Mucosa of stomach (tissue), 1 donor: ENCODE measurements around the gene PER1.

ENCODE experiments used
- H3K27me3 ChIP-seq: one replicate; pipeline ENCODE4 v1.7.0; 2013; ENCODE audit warnings: mild to moderate bottlenecking, low read length; ENCODE audit not compliant: control insufficient read depth, insufficient read depth
- H3K36me3 ChIP-seq: one replicate; pipeline ENCODE4 v1.7.0; 2013; ENCODE audit warnings: low read length; ENCODE audit not compliant: control insufficient read depth, insufficient read depth
- H3K4me1 ChIP-seq: one replicate; pipeline ENCODE4 v1.7.0; 2013; ENCODE audit warnings: mild to moderate bottlenecking, low read length; ENCODE audit not compliant: control insufficient read depth, insufficient read depth
- H3K4me3 ChIP-seq: one replicate; pipeline ENCODE4 v1.7.0; 2013; ENCODE audit warnings: low read length
- H3K9ac ChIP-seq: one replicate; pipeline ENCODE4 v1.7.0; 2013; ENCODE audit warnings: mild to moderate bottlenecking, low read length, moderate library complexity
- H3K9me3 ChIP-seq: one replicate; pipeline ENCODE4 v1.7.0; 2013; ENCODE audit warnings: mild to moderate bottlenecking, low read length, moderate library complexity; ENCODE audit not compliant: control insufficient read depth
- donor health status: Pancreatic carcinoma.

Gene PER1

DNA sequence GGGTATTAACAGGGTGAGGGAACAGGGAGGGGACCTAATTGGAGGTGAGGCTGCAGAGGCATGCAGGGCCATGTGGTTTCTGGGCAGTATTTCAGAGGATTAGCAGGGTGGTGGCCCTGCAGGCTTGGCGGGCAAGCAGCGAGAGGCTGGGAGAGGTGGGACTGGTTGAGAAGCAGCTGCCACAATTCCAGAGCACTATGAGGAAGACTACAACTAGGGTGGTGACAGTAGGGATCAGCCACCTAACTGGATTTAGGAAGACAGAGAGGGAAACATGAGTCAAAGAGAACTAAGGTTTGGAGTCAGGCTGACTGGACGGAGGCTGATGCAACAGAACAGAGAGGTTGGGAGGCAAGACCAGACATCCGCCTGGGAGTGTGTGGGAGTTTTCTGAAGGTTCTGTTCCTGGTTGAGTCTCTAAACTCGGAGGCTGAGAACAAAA, 46.2 kb downstream of the PER1 start:
- Histone ChIP-seq H3K9me3 (no peaks in the 10 kb centered on the region), H3K27me3 (peaks cover 18% of the 10 kb centered on the region), H3K9ac (no peak overlapping the region), H3K4me1 (peaks cover 20% of the 10 kb centered on the region), H3K4me3 (no peak overlapping the region), H3K36me3 (no peaks in the 10 kb centered on the region)

DNA sequence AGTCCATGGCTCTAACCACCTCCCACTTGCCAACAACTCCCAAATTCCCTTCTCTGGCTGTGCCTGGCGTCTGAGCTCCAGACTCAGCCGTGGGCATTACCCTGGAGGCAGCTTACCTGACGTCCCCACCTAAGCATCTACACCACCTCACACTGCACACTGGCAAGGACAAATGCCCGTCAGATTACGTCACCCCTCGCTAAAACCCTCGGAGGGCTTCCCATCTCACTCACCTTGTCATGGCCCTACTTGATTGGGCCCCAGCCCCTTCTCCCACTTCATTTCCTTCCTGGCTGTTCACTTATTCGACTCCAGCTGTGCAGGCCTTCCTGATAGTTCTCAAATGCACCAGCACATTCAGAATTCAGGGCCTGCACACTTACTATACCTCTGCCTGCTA, 47.3 kb downstream of the PER1 start:
- no peaks in the 10 kb centered on the region for H3K9me3 ChIP-seq
- no peaks in the 10 kb centered on the region for H3K36me3 ChIP-seq
- no peak overlapping the region for H3K9ac ChIP-seq
- peaks cover 14% of the 10 kb centered on the region for H3K4me1 ChIP-seq
- peaks cover 7% of the 10 kb centered on the region for H3K27me3 ChIP-seq
- no peak overlapping the region for H3K4me3 ChIP-seq

- H3K36me3 ChIP-seq: no peaks in the 10 kb centered on the region
- H3K4me3 ChIP-seq: no peak overlapping the region
- H3K9me3 ChIP-seq: no peaks in the 10 kb centered on the region
- no peaks in the 10 kb centered on the region for H3K27me3 ChIP-seq
- no peak overlapping the region for H3K9ac ChIP-seq
- peaks cover 12% of the 10 kb centered on the region for H3K4me1 ChIP-seq
Observed at GRCh38 chr17:8103549-8103948, 48.7 kb downstream of the PER1 start.

GRCh38 chr17:8101721-8102120, 50.5 kb downstream of the PER1 start:
- Histone ChIP-seq H3K4me3 (no peak overlapping the region), H3K9ac (no peak overlapping the region), H3K27me3 (no peaks in the 10 kb centered on the region), H3K4me1 (peaks cover 12% of the 10 kb centered on the region), H3K9me3 (no peaks in the 10 kb centered on the region), H3K36me3 (no peaks in the 10 kb centered on the region)

DNA sequence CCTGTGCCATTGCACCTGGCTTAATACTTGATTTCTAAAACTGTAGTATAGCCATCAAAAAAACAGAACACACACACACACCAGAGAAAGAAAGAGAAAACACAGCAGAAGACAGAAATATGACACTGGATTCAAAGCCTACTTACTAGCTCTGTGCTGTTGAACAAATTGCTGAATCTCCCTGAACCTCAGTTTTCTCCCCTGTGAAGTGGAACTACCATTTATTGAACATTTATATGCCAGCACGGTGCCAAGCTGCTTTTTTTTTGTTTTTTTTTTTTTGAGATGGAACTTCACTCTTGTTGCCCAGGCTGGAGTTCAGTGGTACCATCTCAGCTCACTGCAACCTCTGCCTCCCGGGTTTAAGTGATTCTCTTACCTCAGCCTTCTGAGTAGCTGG, 51.4 kb downstream of the PER1 start:
- Histone ChIP-seq H3K36me3 (no peaks in the 10 kb centered on the region), H3K4me1 (peaks cover 12% of the 10 kb centered on the region), H3K9ac (no peak overlapping the region), H3K27me3 (peaks cover 4% of the 10 kb centered on the region), H3K4me3 (no peak overlapping the region), H3K9me3 (no peaks in the 10 kb centered on the region)

DNA sequence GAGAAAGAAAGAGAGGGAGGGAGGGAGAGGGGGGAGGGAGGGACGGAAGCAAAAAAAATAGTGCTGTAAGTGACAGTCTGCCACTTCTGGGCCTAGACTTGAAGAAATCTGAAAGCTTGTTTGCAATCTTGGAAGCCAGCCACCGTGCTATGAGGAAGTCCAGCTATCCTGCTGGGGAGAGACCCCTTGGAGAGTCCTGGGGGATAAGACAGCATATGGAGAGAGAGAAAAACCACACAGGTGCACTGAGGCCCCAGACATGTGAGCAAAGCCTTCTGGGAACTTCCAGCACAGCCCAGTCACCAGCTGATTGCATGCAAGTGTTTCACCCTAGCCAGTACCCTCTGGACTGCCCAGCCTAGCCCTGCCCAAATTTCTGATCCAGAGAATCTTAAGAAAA, 52.1 kb downstream of the PER1 start:
- H3K4me3 ChIP-seq: no peak overlapping the region
- no peaks in the 10 kb centered on the region for H3K9me3 ChIP-seq
- no peak overlapping the region for H3K9ac ChIP-seq
- H3K36me3 ChIP-seq: no peaks in the 10 kb centered on the region
- peaks cover 12% of the 10 kb centered on the region for H3K4me1 ChIP-seq
- peaks cover 9% of the 10 kb centered on the region for H3K27me3 ChIP-seq

- no peaks in the 10 kb centered on the region for H3K36me3 ChIP-seq
- H3K27me3 ChIP-seq: peaks cover 24% of the 10 kb centered on the region
- no peak overlapping the region for H3K4me3 ChIP-seq
- no peaks in the 10 kb centered on the region for H3K4me1 ChIP-seq
- H3K9ac ChIP-seq: no peak overlapping the region
- no peaks in the 10 kb centered on the region for H3K9me3 ChIP-seq
Observed at GRCh38 chr17:8096541-8096940, 55.7 kb downstream of the PER1 start.

DNA sequence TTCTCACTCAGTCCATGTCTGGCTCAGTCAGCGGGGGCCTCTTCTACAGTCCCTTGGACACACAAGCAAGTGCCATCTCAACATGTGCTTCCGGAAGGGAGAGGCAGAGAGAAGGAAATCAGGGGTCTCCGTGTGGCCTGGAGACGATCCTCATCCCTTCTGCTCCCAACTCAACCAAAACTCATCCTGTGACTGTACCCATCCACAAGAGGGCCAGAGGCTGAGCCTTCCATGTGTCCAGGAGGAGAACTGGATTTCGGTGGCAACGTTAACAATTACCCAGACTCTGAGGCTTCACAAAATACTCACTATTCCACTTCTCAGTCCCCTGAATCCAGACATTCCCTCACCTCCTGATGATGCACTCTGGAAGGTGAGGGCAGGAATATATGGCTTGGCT, 56.8 kb downstream of the PER1 start:
- H3K27me3 ChIP-seq: peaks cover 36% of the 10 kb centered on the region

GRCh38 chr17:8091033-8091687, 61.0 kb downstream of the PER1 start:
- no peak overlapping the region for H3K9ac ChIP-seq
- H3K4me1 ChIP-seq: no peaks in the 10 kb centered on the region
- no peaks in the 10 kb centered on the region for H3K36me3 ChIP-seq
- no peaks in the 10 kb centered on the region for H3K9me3 ChIP-seq
- peaks cover 47% of the 10 kb centered on the region for H3K27me3 ChIP-seq
- no peak overlapping the region for H3K4me3 ChIP-seq

More for the DNA sequence above, 56.8 kb downstream of the PER1 start:
- Histone ChIP-seq H3K36me3 (no peaks in the 10 kb centered on the region), H3K9ac (no peak overlapping the region), H3K4me1 (no peaks in the 10 kb centered on the region), H3K4me3 (no peak overlapping the region), H3K9me3 (no peaks in the 10 kb centered on the region)
